NCI-H345 treated with DMSO at 0.1 percent for 48 hours (cell line): Measurements from ENCODE around the gene COCH.

ENCODE experiments used
- DNase-seq: peaks from one replicate; lab custom pipeline; 2025; ENCODE audit not compliant: unreplicated experiment; lab: John Stamatoyannopoulos, UW

Gene COCH

GRCh38 chr14:30874120-30874998 lies at the start of gene COCH:
Gene COCH (plus strand): TSS chr14:30874559. CDS start chr14:30874939, 380 bp downstream.
- peak; percentile 52 for DNase-seq

- DNase-seq = no peak
Measured at GRCh38 chr14:30826070-30826469, 48.3 kb upstream of the COCH start.

GRCh38 chr14:30829853-30830252 lies 44.5 kb upstream of the COCH start:
- DNase-seq = no peak

- DNase-seq = no peak
Measured at GRCh38 chr14:30834353-30834752, 40.0 kb upstream of the COCH start.

DNA sequence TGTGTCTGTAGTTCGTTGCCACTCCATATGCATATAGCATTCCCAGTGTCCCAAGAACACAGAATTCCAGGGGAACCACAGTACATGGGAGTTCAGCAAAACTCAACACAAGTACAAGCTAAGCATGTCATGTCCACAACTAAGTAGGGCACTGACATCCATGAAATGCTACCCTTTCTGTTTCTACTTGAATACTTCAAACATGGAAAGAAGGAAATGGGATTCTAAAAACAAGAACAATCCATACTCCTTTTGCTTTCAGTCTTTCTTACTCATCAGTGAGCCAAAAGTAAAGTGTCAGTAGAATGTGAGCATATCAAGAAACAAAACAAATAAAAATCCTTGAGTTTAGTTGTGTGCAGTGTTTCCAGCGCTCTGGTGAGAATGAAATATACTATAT lies 36.0 kb upstream of the COCH start:
- DNase-seq = no peak

GRCh38 chr14:30840086-30840779 lies 34.1 kb upstream of the COCH start:
- no peak for DNase-seq

DNA sequence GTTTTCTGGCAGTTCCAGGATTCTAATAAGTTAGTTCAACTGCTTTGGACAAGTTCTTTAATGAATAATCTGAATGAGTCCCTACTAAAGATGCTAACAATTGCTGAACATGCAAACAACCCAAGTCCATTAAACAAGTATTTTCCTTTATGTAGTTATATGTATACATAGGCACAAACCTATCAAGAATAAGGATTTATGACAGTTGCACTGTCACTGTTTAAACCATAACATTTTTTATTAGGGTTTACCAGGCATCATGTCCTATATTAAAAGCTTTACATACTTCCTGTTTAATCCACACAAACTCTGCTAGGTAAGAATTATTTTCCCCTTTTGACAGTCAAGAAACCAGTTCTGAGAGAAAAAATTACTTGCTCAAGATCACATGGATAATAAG lies 31.9 kb upstream of the COCH start:
- DNase-seq = no peak

- no peak for DNase-seq
Measured at GRCh38 chr14:30848449-30849240, 25.7 kb upstream of the COCH start.

GRCh38 chr14:30849354-30849753 lies 25.0 kb upstream of the COCH start:
- DNase-seq = no peak

DNA sequence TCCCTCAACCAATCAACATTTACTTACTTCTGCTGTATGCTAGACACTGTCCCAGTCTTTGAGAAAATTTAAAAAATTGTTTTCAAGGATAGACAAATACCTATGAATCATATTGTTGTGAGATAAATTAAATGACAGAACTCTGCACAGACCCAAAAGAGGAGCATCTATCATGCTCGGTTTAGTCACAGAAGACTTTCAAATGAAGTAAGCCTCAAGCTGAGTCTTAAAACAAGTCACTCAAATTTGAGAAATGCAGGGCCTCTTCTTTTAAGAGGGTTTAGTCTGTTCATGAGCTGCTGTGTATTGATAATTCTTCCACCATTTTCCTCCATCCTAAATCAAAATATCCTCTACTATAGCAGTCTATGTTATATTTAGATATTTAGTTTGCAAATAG lies 24.4 kb upstream of the COCH start:
- no peak for DNase-seq

DNA sequence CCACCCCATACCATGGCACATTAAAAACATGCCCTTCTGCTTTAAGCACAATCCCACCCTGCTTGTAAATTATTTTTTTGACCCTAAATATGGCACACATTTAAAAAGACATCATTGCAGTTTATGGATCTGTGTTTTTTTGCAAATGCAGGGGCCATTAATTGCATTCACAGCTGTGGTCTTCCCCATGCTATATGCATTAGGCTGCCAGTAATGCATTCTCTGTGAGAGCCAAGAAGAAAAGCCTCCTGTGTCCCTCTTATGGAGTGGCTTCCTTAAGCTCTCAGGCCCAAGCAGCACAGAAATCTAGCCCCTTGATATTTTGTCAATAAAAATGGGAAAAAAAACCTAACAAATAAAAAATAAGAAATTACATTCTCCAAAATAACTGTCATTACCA lies 20.4 kb upstream of the COCH start:
- DNase-seq = no peak

DNA sequence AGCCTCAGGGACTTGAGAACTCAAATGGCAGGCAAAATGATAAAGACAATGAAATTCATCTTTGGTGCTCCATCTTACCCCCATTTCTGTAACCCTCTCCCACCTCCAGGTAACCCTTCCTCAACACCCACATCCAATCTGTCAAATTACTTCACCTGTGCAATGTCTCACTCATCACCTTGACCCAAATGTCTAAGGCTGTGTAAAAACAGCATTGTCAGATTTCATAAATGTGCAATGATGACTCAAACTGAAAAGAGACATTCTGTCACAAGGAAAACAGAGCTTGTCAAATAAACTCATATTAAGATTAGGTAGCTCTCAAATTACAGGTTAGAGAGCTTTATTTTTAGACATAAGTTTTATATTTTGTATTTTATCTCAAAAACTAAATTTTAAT lies 19.9 kb upstream of the COCH start:
- DNase-seq = no peak

- DNase-seq = no peak
Measured at GRCh38 chr14:30855345-30856037, 18.9 kb upstream of the COCH start.

DNA sequence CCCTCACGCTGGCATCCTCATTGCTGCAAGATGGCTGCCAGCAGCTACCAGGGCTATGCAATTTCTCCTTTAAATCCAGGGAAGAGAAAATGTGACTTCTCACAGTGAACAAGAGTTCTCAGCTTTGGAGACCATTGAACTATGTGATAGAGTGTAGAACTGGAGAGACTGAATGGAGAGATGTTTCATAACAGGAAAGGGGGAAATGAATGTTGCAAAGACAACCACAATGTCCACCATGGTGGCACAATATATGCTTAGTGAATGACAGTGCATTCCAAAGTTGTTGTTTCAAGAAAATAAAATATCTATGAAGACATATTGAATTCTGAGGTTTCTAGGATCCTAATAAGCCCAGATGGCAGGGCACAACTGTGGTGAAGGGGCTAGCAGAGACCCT lies 13.2 kb upstream of the COCH start:
- no peak for DNase-seq

DNA sequence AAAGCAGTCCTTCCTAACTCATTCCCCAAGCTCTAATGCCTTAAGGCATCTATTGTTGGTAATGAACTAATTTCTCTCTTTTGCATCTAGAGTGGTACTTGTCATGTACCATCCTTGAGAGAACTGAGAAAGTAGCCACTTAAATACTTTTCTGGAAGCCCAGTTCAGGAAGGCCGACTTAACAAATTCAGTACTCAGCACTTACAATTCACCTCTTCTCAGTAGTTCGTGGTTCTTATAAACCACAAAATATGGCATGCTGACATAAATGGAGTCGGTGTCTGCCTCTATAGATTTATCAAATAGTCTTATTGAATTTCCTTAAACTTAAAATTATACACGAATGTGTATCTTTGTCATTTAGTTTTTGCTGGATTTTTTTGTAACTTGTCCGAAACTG lies 9.4 kb upstream of the COCH start:
- no peak for DNase-seq

GRCh38 chr14:30868736-30869135 lies 5.6 kb upstream of the COCH start:
- DNase-seq = no peak

- no peak for DNase-seq
Measured at GRCh38 chr14:30869551-30870155, 4.7 kb upstream of the COCH start.

DNA sequence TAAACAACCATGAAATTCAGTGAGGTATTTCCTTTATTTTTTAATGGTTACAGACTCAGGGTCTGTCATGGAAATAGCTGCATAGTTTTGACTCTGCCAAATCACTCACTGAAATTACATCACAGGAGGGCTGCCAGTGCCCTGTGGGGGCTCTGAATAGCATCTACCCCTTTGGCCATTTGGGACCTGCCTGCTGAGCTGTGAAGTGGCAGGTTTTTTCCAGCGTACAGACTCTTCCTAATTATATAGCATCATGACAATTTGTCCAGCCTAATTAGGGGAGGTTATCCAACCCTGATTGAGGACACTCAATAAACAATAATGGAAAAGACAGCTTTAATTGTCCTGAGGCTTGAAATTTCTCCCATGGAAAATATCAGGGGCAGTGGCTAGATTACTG lies 1.8 kb upstream of the COCH start:
- DNase-seq = no peak

DNA sequence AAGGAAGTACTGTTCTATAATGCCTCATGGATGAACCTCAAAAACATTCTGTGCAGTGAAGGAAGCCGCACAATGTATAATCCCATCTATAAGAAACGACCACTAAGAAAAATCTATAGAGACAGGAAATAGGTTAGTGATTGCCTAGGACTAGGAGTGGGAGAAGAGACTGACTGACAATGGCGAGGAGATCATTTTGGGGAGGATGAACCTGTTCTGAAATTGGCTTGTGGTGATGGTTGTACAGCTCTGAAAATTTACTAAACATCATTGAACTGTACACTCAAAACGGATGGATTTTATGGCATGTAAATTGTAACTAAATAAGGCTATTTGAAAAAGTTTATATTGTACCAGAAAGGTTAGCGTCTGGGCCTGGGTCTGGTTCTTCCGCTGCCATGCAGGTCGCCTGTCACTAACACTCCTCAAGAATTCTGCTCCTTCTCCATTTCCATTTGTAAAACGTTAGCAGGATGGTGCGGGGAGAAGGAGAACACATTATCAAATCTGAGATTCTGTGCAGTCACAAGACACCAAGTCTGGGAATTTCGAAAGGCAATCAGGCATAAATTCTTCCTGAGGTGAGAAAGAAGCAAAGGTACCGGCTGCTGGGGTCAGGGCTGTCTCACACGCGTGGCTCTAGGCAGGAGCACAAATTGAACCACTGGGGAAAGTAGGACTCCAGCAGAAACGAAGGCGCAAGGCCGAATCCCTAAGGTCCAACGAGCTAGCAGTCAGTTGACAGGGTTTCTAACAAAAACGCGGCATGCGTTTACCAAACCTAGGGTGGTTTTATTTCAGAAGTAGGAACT lies 845 bp upstream of the COCH start:
- DNase-seq = no peak
